ENCODE data around the gene ANKRD33. TPM values are rescaled to one million over a fixed set of nuclear protein-coding genes. Genes with fewer than 3 reads are reported as not detected.

ANKRD33 gene
- total RNA-seq, 2 experiments from 2014 or later, result not detected

GRCh38 chr12:51863363-51863932 is 24.5 kb upstream of the ANKRD33 start:
- intact Hi-C loops (cut with micrococcal nuclease; ENCODE audit: unreplicated experiment), result no loop called here
- POLR2A ChIA-PET, result interaction anchor here (0.6 kb wide), 1 partner anchor 713 kb away, joined by 5 read pairs; no protein-coding TSS in a partner anchor
- no peak overlapping the region for H2AFZ ChIP-seq (ENCODE audit: low read length)

GRCh38 chr12:51863933-51864832 is 23.7 kb upstream of the ANKRD33 start:
- Histone ChIP-seq H3K4me2 (ENCODE audit: low read length) (no peak overlapping the region), H3K9me3 (ENCODE audit: low read length) (no peaks in the 10 kb centered on the region), H2AFZ (ENCODE audit: low read length) (no peak overlapping the region), H4K20me1 (ENCODE audit: insufficient read depth, low read length) (no peaks in the 10 kb centered on the region), H3K36me3 (ENCODE audit: insufficient read depth, low read length) (no peaks in the 10 kb centered on the region), H3K4me1 (ENCODE audit: insufficient read depth, low read length, poor library complexity, severe bottlenecking) (peaks cover 4% of the 10 kb centered on the region), H3K27ac (ENCODE audit: low read depth, low read length, poor library complexity, severe bottlenecking) (no peak overlapping the region), H3K79me2 (ENCODE audit: insufficient read depth, low read depth, low read length) (no peaks in the 10 kb centered on the region), H3K4me3 (ENCODE audit: low read depth, low read length, poor library complexity, severe bottlenecking) (no peak overlapping the region), H3K9me2 (ENCODE audit: insufficient read depth, low read length) (no peaks in the 10 kb centered on the region)
- ChIA-PET POLR2A (interaction anchor here (0.6 kb wide), 1 partner anchor 712 kb away, joined by 5 read pairs; no protein-coding TSS in a partner anchor), CTCF (ENCODE audit: unreplicated experiment) (no interaction called here)
- no TSS peak for BruUV-seq (replicated peaks)
- DNase-seq (ENCODE audit: low spot score), result no peak
- TF ChIP-seq EZH2phosphoT487 (IDR thresholded peaks at IDR 0.05; ENCODE audit: borderline replicate concordance, low read depth, low read length), result no peak
- TF ChIP-seq CTCF (conservative IDR thresholded peaks at IDR 0.05; ENCODE audit: low read length), result no peak
- intact Hi-C loops (cut with micrococcal nuclease; ENCODE audit: unreplicated experiment), result no loop called here

More at GRCh38 chr12:51863363-51863932, 24.5 kb upstream of the ANKRD33 start:
- Histone ChIP-seq H3K36me3 (ENCODE audit: insufficient read depth, low read length) (no peaks in the 10 kb centered on the region), H3K9me2 (ENCODE audit: insufficient read depth, low read length) (no peaks in the 10 kb centered on the region), H3K9me3 (ENCODE audit: low read length) (no peaks in the 10 kb centered on the region), H3K27ac (ENCODE audit: low read depth, low read length, poor library complexity, severe bottlenecking) (no peak overlapping the region), H3K79me2 (ENCODE audit: insufficient read depth, low read depth, low read length) (no peaks in the 10 kb centered on the region), H3K4me3 (ENCODE audit: low read depth, low read length, poor library complexity, severe bottlenecking) (no peak overlapping the region), H4K20me1 (ENCODE audit: insufficient read depth, low read length) (no peaks in the 10 kb centered on the region), H3K4me1 (ENCODE audit: insufficient read depth, low read length, poor library complexity, severe bottlenecking) (peaks cover 4% of the 10 kb centered on the region), H3K4me2 (ENCODE audit: low read length) (no peak overlapping the region)
- no TSS peak for BruUV-seq (replicated peaks)
- TF ChIP-seq EZH2phosphoT487 (IDR thresholded peaks at IDR 0.05; ENCODE audit: borderline replicate concordance, low read depth, low read length), result no peak
- no peak for TF ChIP-seq CTCF (conservative IDR thresholded peaks at IDR 0.05; ENCODE audit: low read length)
- DNase-seq (ENCODE audit: low spot score), result no peak
- CTCF ChIA-PET (ENCODE audit: unreplicated experiment), result no interaction called here
